Measurements from ENCODE around the gene SUN3. TPM values are rescaled to one million over a fixed set of nuclear protein-coding genes. Genes with fewer than 3 reads are reported as not detected.

SUN3 gene
- total RNA-seq, 4 donors from 2014 or later, result not detected

DNA sequence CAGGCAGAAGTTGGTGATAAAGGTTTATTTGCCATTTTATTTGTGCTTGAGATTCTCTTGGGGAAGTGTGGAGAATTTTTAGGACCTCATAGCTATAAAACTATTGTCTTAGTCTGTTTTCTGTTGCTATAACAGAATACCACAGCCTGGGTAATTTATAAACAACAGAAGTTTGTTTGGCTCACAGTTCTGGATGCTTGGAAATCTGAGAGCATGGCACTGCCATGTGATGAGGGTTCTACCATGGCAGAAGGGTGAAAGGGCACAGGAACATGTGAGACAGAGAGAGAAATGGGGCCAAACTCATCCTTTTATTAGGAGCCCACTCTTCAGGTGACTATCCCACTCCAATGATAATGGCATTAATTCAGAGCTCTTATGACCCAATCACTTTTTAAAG is 12.3 kb downstream of the SUN3 start:
- H3K27ac ChIP-seq, result no peak overlapping the region
- no peak for DNase-seq
- H3K4me3 ChIP-seq, result no peak overlapping the region
- intact Hi-C loops (cut with DNase I; ENCODE audit: low total_unique reads) (no loop called here), in situ Hi-C loops (cut with MboI; ENCODE audit: low pct_ligation_motif_present in 1 of 4, low pct_unique_long_range_greater_than_20kb in 1 of 4, low sequenced_read_pairs in 3 of 4) (no loop called here)
- no peaks in the 10 kb centered on the region for H3K4me1 ChIP-seq
- H3K9me3 ChIP-seq, result no peaks in the 10 kb centered on the region
- TF ChIP-seq POLR2AphosphoS5 (IDR thresholded peaks at IDR 0.05), result no peak
- TF ChIP-seq POLR2A (IDR thresholded peaks at IDR 0.05), result no peak
- no peak for TF ChIP-seq EP300 (IDR thresholded peaks at IDR 0.05; ENCODE audit: low read depth)
- TF ChIP-seq, protein P1, sequence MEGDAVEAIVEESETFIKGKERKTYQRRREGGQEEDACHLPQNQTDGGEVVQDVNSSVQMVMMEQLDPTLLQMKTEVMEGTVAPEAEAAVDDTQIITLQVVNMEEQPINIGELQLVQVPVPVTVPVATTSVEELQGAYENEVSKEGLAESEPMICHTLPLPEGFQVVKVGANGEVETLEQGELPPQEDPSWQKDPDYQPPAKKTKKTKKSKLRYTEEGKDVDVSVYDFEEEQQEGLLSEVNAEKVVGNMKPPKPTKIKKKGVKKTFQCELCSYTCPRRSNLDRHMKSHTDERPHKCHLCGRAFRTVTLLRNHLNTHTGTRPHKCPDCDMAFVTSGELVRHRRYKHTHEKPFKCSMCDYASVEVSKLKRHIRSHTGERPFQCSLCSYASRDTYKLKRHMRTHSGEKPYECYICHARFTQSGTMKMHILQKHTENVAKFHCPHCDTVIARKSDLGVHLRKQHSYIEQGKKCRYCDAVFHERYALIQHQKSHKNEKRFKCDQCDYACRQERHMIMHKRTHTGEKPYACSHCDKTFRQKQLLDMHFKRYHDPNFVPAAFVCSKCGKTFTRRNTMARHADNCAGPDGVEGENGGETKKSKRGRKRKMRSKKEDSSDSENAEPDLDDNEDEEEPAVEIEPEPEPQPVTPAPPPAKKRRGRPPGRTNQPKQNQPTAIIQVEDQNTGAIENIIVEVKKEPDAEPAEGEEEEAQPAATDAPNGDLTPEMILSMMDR (IDR thresholded peaks at IDR 0.05), result no peak
- H3K27me3 ChIP-seq, result no peaks in the 10 kb centered on the region
- no peaks in the 10 kb centered on the region for H3K36me3 ChIP-seq

DNA sequence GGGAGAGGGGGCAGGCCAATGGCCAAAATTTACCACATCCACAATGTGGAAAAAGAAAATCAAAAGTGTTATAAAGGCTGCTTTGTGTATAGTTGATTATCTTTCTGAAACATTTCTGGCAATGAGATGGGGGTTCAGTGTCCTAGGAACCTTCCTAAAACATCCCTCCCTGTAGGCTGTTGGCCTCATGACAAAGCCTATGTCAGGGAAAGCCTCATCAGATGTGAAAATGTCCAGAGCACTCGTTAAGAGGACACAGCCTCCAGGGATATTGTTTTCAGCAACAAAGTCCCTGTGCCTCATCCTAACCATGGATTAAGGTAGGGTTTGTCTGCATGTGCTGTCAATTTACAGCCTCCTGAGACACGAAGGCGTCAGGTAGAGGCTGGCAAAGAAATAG is 17.0 kb downstream of the SUN3 start:
- TF ChIP-seq EP300 (IDR thresholded peaks at IDR 0.05; ENCODE audit: low read depth) (no peak), POLR2A (IDR thresholded peaks at IDR 0.05) (no peak), POLR2AphosphoS5 (IDR thresholded peaks at IDR 0.05) (no peak)
- TF ChIP-seq, protein P1 (IDR thresholded peaks at IDR 0.05), result no peak
- H3K27ac ChIP-seq, result no peak overlapping the region
- H3K9me3 ChIP-seq, result no peaks in the 10 kb centered on the region
- intact Hi-C loops (cut with DNase I; ENCODE audit: low total_unique reads), result no loop called here
- H3K4me3 ChIP-seq, result no peak overlapping the region
- no peak for DNase-seq
- H3K4me1 ChIP-seq, result no peaks in the 10 kb centered on the region
- in situ Hi-C loops (cut with MboI; ENCODE audit: low pct_ligation_motif_present in 1 of 4, low pct_unique_long_range_greater_than_20kb in 1 of 4, low sequenced_read_pairs in 3 of 4), result no loop called here
- WGBS, 2 donors (ENCODE audit: low coverage in 1 of 2), result 71 to 74% methylated on average over 2 to 3 of the region's 3 CpGs
- H3K36me3 ChIP-seq, result no peaks in the 10 kb centered on the region
- H3K27me3 ChIP-seq, result no peaks in the 10 kb centered on the region

DNA sequence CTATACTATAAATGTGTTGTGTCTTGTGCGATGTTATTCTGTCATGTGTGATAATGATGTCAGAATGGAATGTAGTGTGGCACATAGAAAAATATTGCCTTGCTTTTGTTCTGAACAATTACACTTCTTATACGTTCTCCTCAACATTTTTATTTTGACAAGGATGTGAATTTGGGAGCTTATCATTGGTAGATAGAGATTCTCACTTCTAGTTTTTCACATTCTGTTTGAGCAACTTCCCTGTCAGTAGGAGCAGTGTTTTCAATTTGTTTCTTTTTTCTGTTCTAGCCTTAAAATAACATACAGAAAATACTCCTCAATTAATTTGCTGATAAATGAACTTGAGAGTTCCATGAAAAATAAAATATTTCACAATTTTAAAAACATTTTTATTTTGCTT is 17.6 kb downstream of the SUN3 start:
- in situ Hi-C loops (cut with MboI; ENCODE audit: low pct_ligation_motif_present in 1 of 4, low pct_unique_long_range_greater_than_20kb in 1 of 4, low sequenced_read_pairs in 3 of 4), result no loop called here
- H3K9me3 ChIP-seq, result no peaks in the 10 kb centered on the region
- DNase-seq, result no peak
- WGBS, 2 donors (ENCODE audit: low coverage in 1 of 2), result 71 to 78% methylated on average over 2 of the region's 2 CpGs
- TF ChIP-seq, protein P1 (IDR thresholded peaks at IDR 0.05), result no peak
- TF ChIP-seq EP300 (IDR thresholded peaks at IDR 0.05; ENCODE audit: low read depth), result no peak
- no peak for TF ChIP-seq POLR2A (IDR thresholded peaks at IDR 0.05)
- TF ChIP-seq POLR2AphosphoS5 (IDR thresholded peaks at IDR 0.05), result no peak
- H3K27ac ChIP-seq, result no peak overlapping the region
- no peak overlapping the region for H3K4me3 ChIP-seq
- H3K36me3 ChIP-seq, result no peaks in the 10 kb centered on the region
- intact Hi-C loops (cut with DNase I; ENCODE audit: low total_unique reads), result no loop called here
- H3K27me3 ChIP-seq, result no peaks in the 10 kb centered on the region
- H3K4me1 ChIP-seq, result no peaks in the 10 kb centered on the region

DNA sequence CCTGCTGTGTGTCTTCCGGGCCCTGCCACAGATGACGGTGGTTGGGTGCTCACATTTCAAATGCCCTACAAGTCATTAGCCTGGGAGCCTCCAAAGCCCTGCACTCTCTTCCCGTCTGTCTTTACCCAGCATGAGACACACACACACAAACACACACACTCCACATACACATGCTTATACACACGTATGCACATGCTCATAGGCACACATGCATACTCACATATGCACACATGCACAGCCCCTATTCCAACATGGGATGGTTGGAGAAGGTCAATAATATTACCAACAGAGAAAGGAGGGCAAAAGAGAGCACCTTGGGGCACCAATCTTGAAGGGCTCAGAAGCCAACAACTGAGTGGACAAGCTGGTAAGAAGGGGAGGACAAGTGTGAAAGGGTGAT is 19.0 kb downstream of the SUN3 start:
- in situ Hi-C loops (cut with MboI; ENCODE audit: low pct_ligation_motif_present in 1 of 4, low pct_unique_long_range_greater_than_20kb in 1 of 4, low sequenced_read_pairs in 3 of 4), result no loop called here
- Histone ChIP-seq H3K4me3 (no peak overlapping the region), H3K4me1 (no peaks in the 10 kb centered on the region), H3K27ac (no peak overlapping the region), H3K36me3 (no peaks in the 10 kb centered on the region), H3K27me3 (no peaks in the 10 kb centered on the region), H3K9me3 (no peaks in the 10 kb centered on the region)
- TF ChIP-seq, protein P1 (IDR thresholded peaks at IDR 0.05), result no peak
- TF ChIP-seq POLR2AphosphoS5 (IDR thresholded peaks at IDR 0.05) (no peak), EP300 (IDR thresholded peaks at IDR 0.05; ENCODE audit: low read depth) (no peak), POLR2A (IDR thresholded peaks at IDR 0.05) (no peak)
- WGBS, 2 donors (ENCODE audit: low coverage in 1 of 2), result 43 to 93% methylated on average over 1 to 4 of the region's 4 CpGs
- no peak for DNase-seq
- intact Hi-C loops (cut with DNase I; ENCODE audit: low total_unique reads), result no loop called here

Measured in transverse colon (tissue), 4 donors.